ENCODE measurements around the gene RGPD4. TPM values are rescaled to one million over a fixed set of nuclear protein-coding genes. Genes with fewer than 3 reads are reported as not detected.
"Not testable (repeated sequence)": the region's sequence is repeated elsewhere in the genome, so short reads cannot be mapped to it uniquely, and the experiment has no call there.

The RGPD4 gene
- polyA plus RNA-seq, 3 donors = not detected

- not testable (repeated sequence) for DNase-seq (ENCODE audit: low read depth in 3 of 3, low spot score in 2 of 3)
These were observed 90.1 kb downstream of the RGPD4 start for GRCh38 chr2:107916696-107917370.

- DNase-seq (ENCODE audit: low read depth in 3 of 3, low spot score in 2 of 3) = no peak
These were observed 100.4 kb downstream of the RGPD4 start for GRCh38 chr2:107927034-107927534.

- DNase-seq (ENCODE audit: low read depth in 3 of 3, low spot score in 2 of 3) = no peak
These were observed 104.7 kb downstream of the RGPD4 start for GRCh38 chr2:107931412-107931811.

GRCh38 chr2:107932488-107932887 is 105.8 kb downstream of the RGPD4 start:
- no peak for DNase-seq (ENCODE audit: low read depth in 3 of 3, low spot score in 2 of 3)

- DNase-seq (ENCODE audit: low read depth in 3 of 3, low spot score in 2 of 3) = no peak
These were observed 106.3 kb downstream of the RGPD4 start for GRCh38 chr2:107932979-107933378.

- no peak for DNase-seq (ENCODE audit: low read depth in 3 of 3, low spot score in 2 of 3)
These were observed 110.0 kb downstream of the RGPD4 start for GRCh38 chr2:107936433-107937359.

Other genes with a start within 250 kb of the RGPD4 start
- under 1 TPM; 0.44 to 0.76 (median 0.64) TPM for gene SLC5A7, start 159.6 kb downstream of the RGPD4 start, polyA plus RNA-seq (ENCODE audit: insufficient read length in 3 of 3)